ENCODE results near the gene DMBX1.

DNA sequence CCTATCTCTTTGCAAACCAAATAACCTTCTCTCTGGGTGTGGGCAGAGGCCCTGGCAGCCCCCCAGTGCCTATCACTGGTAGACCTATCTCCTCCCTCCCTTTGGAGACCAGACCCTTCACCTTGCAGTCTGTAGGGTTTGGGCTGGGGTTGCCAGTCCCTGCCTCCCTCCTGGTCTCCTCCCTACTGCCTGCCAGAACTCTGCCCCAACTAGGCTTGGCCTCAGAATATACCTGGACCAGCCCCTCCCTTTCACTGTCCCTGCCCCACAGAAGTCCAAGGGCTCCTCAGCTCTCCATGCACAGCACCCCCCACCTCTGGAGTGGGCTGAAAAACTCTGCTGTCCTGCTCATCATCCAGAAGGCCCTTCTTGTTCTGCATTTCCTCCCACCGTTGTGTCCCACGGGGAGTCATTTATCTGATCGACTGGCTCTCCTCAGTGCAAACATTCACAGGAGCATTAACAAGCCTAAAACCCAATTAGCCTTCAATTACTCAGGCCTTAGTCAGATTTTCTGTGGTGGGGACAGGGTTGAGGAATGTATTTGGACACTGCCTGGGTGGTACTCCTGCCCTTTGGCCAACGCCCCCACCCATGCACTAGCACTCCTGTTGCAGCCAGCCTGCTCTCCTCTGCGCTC, 27.7 kb upstream of the DMBX1 start:
- TF ChIP-seq, protein P1, sequence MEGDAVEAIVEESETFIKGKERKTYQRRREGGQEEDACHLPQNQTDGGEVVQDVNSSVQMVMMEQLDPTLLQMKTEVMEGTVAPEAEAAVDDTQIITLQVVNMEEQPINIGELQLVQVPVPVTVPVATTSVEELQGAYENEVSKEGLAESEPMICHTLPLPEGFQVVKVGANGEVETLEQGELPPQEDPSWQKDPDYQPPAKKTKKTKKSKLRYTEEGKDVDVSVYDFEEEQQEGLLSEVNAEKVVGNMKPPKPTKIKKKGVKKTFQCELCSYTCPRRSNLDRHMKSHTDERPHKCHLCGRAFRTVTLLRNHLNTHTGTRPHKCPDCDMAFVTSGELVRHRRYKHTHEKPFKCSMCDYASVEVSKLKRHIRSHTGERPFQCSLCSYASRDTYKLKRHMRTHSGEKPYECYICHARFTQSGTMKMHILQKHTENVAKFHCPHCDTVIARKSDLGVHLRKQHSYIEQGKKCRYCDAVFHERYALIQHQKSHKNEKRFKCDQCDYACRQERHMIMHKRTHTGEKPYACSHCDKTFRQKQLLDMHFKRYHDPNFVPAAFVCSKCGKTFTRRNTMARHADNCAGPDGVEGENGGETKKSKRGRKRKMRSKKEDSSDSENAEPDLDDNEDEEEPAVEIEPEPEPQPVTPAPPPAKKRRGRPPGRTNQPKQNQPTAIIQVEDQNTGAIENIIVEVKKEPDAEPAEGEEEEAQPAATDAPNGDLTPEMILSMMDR (IDR thresholded peaks at IDR 0.05; ENCODE audit: low read depth, low read length, missing input control), result no peak
- no peak for TF ChIP-seq GABPA (IDR thresholded peaks at IDR 0.05 in 1 of 2, conservative IDR thresholded peaks at IDR 0.05 in 1 of 2)
- TF ChIP-seq, protein P2, sequence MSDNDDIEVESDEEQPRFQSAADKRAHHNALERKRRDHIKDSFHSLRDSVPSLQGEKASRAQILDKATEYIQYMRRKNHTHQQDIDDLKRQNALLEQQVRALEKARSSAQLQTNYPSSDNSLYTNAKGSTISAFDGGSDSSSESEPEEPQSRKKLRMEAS (IDR thresholded peaks at IDR 0.05), result no peak
- no peak for TF ChIP-seq RAD21 (IDR thresholded peaks at IDR 0.05)
- TF ChIP-seq, protein P3, sequence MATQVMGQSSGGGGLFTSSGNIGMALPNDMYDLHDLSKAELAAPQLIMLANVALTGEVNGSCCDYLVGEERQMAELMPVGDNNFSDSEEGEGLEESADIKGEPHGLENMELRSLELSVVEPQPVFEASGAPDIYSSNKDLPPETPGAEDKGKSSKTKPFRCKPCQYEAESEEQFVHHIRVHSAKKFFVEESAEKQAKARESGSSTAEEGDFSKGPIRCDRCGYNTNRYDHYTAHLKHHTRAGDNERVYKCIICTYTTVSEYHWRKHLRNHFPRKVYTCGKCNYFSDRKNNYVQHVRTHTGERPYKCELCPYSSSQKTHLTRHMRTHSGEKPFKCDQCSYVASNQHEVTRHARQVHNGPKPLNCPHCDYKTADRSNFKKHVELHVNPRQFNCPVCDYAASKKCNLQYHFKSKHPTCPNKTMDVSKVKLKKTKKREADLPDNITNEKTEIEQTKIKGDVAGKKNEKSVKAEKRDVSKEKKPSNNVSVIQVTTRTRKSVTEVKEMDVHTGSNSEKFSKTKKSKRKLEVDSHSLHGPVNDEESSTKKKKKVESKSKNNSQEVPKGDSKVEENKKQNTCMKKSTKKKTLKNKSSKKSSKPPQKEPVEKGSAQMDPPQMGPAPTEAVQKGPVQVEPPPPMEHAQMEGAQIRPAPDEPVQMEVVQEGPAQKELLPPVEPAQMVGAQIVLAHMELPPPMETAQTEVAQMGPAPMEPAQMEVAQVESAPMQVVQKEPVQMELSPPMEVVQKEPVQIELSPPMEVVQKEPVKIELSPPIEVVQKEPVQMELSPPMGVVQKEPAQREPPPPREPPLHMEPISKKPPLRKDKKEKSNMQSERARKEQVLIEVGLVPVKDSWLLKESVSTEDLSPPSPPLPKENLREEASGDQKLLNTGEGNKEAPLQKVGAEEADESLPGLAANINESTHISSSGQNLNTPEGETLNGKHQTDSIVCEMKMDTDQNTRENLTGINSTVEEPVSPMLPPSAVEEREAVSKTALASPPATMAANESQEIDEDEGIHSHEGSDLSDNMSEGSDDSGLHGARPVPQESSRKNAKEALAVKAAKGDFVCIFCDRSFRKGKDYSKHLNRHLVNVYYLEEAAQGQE (IDR thresholded peaks at IDR 0.05), result no peak
- TF ChIP-seq EGR1 (IDR thresholded peaks at IDR 0.05; ENCODE audit: low read depth in 2 of 2), result no peak
- TF ChIP-seq HNF4G (IDR thresholded peaks at IDR 0.05), result no peak
- TF ChIP-seq SP1 (IDR thresholded peaks at IDR 0.05), result no peak
- no peak for TF ChIP-seq TAF1 (conservative IDR thresholded peaks at IDR 0.05)
- TF ChIP-seq YY1 (IDR thresholded peaks at IDR 0.05), result no peak
- TF ChIP-seq JUND (IDR thresholded peaks at IDR 0.05), result no peak
